SU-DHL-6 (cell line): ENCODE results near the gene FBRSL1.

Experiments used
- H2AFZ ChIP-seq: fragments of 200-600 bp; sonication (generic); 2 replicates; pipeline ENCODE4 v1.6.1; 2014; ENCODE audit warnings: low read depth, mild to moderate bottlenecking, moderate library complexity, mixed read lengths, antibody characterized with exemption, low read length; ENCODE audit not compliant: severe bottlenecking
- H3F3A ChIP-seq: fragments of 200-600 bp; shearing (Covaris generic); 2 replicates; pipeline ENCODE4 v1.6.0; 2016; ENCODE audit warnings: antibody characterized with exemption, mild to moderate bottlenecking; ENCODE audit not compliant: insufficient read depth
- H3K27ac ChIP-seq: fragments of 200-600 bp; sonication (generic); 2 replicates; pipeline ENCODE4 v1.5.1; 2016; ENCODE audit warnings: low read depth, mild to moderate bottlenecking, low read length, moderate library complexity, mixed read lengths
- H3K27me3 ChIP-seq: fragments of 200-600 bp; sonication (generic), shearing (Covaris generic); 2 replicates; pipeline ENCODE4 v1.6.0; 2014; ENCODE audit warnings: mild to moderate bottlenecking, low read length
- H3K36me3 ChIP-seq: fragments of 200-600 bp; sonication (generic); 2 replicates; pipeline ENCODE4 v1.6.1; 2014; ENCODE audit warnings: mild to moderate bottlenecking, low read length, mixed read lengths
- H3K4me2 ChIP-seq: fragments of 300-600, 200-600 bp; shearing (Covaris generic), sonication (generic); 2 replicates; pipeline ENCODE4 v1.6.0; 2014; ENCODE audit warnings: low read length, low read depth, mild to moderate bottlenecking; ENCODE audit not compliant: poor library complexity, severe bottlenecking
- H3K4me3 ChIP-seq: fragments of 200-600 bp; sonication (generic); 2 replicates; pipeline ENCODE4 v1.5.1; 2014; ENCODE audit warnings: antibody characterized with exemption, low read length, mild to moderate bottlenecking, mixed read lengths; ENCODE audit not compliant: insufficient read depth, poor library complexity, severe bottlenecking
- H3K79me2 ChIP-seq: fragments of 200-600 bp; sonication (generic); 2 replicates; pipeline ENCODE4 v1.6.1; 2014; ENCODE audit warnings: mild to moderate bottlenecking, low read length, moderate library complexity; ENCODE audit not compliant: insufficient read depth
- H3K9ac ChIP-seq: fragments of 200-600 bp; sonication (generic); 2 replicates; pipeline ENCODE4 v1.7.0; 2014; ENCODE audit warnings: mild to moderate bottlenecking, low read length
- H3K9me2 ChIP-seq: fragments of 200-600 bp; sonication (generic); replicated peaks from 2 replicates; pipeline ENCODE4 v1.6.1; 2014; ENCODE audit warnings: low read length; ENCODE audit not compliant: insufficient read depth
- H3K9me3 ChIP-seq: fragments of 200-600 bp; sonication (generic); 2 replicates; pipeline ENCODE4 v1.6.1; 2014; ENCODE audit warnings: low read length, mixed read lengths; ENCODE audit not compliant: insufficient read depth
- H4K20me1 ChIP-seq: fragments of 200-600 bp; sonication (generic); 2 replicates; pipeline ENCODE4 v1.6.1; 2014; ENCODE audit warnings: low read depth, mild to moderate bottlenecking, antibody characterized with exemption, low read length, moderate library complexity, mixed read lengths
- EZH2phosphoT487 ChIP-seq: fragments of 200-600 bp; sonication (generic), shearing (Covaris generic); conservative IDR thresholded peaks from 2 replicates; pipeline ENCODE4 v1.6.1; 2018; ENCODE audit warnings: mild to moderate bottlenecking, antibody characterized with exemption, low read length, moderate library complexity, mixed read lengths
- TF ChIP-seq, protein P1 (sequence below): fragments of 200-600 bp; sonication (generic); IDR thresholded peaks from one replicate; pipeline ENCODE4 v1.5.1; 2017; ENCODE audit warnings: antibody characterized with exemption, mild to moderate bottlenecking, low read length, moderate library complexity; ENCODE audit not compliant: insufficient read depth, poor library complexity, severe bottlenecking

FBRSL1 gene

DNA sequence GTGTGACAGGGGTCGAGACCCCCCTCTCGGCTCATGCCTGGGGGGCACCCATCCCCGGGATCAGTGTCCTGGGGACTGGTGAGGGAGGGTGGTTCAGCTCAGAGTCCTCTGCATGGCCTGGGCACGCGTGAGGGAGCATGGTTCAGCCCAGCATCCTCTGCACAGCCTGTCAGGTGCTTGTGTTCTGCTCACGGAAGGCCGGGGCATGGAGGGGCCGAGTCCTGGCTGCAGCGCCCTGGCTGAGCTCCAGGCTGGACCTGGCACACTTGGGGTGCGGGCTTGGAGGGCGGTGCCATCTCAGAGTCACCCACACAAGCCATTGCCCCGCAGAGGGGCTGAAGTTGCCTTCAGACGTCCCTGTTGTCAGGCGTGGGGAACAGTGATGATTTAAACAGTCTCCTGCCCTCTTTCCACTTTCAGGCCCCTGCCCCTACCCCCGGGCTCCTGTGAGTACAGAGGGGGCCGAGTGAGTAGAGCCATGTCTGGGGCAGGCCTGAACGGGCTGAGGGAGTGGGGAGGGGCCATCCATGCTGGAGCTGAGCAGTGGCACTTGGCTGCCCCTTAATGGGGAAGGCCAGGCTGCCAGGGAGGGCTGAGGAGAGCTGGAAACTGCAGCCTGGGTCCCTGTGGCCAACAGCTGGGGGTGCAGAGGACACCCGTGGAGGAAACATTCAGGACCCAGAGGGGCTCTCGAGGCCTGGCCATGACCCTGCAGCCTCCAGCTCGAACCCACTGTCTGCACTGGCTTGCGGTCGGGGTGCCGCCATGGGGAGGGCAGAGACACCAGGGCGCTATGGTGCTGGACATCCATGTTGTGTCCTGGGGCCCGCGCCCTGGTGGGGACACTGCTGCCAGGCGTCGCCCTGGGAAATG lies 22.5 kb downstream of the FBRSL1 start:
- no peaks in the 10 kb centered on the region for H3F3A ChIP-seq
- H3K27ac ChIP-seq: no peak overlapping the region
- no peaks in the 10 kb centered on the region for H3K9me2 ChIP-seq
- no peak overlapping the region for H2AFZ ChIP-seq
- H3K4me3 ChIP-seq: no peak overlapping the region
- no peaks in the 10 kb centered on the region for H3K27me3 ChIP-seq
- H3K36me3 ChIP-seq: no peaks in the 10 kb centered on the region
- no peaks in the 10 kb centered on the region for H3K79me2 ChIP-seq
- no peaks in the 10 kb centered on the region for H4K20me1 ChIP-seq
- H3K9ac ChIP-seq: no peak overlapping the region
- H3K4me2 ChIP-seq: no peak overlapping the region
- H3K9me3 ChIP-seq: no peaks in the 10 kb centered on the region
- no peak for TF ChIP-seq EZH2phosphoT487
- TF ChIP-seq, protein P1, sequence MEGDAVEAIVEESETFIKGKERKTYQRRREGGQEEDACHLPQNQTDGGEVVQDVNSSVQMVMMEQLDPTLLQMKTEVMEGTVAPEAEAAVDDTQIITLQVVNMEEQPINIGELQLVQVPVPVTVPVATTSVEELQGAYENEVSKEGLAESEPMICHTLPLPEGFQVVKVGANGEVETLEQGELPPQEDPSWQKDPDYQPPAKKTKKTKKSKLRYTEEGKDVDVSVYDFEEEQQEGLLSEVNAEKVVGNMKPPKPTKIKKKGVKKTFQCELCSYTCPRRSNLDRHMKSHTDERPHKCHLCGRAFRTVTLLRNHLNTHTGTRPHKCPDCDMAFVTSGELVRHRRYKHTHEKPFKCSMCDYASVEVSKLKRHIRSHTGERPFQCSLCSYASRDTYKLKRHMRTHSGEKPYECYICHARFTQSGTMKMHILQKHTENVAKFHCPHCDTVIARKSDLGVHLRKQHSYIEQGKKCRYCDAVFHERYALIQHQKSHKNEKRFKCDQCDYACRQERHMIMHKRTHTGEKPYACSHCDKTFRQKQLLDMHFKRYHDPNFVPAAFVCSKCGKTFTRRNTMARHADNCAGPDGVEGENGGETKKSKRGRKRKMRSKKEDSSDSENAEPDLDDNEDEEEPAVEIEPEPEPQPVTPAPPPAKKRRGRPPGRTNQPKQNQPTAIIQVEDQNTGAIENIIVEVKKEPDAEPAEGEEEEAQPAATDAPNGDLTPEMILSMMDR: no peak

DNA sequence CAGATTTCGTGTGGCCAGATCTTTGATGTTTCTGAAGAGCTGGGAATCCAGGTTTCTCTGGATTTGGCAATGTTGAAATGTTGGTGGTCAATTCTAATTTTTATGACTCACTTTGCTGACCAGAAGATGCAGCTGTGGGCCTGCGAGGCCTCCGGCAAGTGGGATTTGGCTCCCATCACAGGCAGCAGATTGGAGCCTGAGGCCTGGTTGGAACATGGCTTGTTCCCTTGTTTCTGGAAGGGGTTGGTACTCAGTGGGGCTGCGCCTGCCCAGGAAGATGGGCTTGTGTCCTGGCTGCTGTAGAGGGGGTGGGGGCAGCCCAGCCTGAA lies 23.1 kb downstream of the FBRSL1 start:
- H3K27ac ChIP-seq: no peak overlapping the region
- H3K4me2 ChIP-seq: no peak overlapping the region
- H3K36me3 ChIP-seq: no peaks in the 10 kb centered on the region
- no peak for TF ChIP-seq EZH2phosphoT487
- TF ChIP-seq, protein P1: no peak
- no peaks in the 10 kb centered on the region for H4K20me1 ChIP-seq
- H3K9me3 ChIP-seq: no peaks in the 10 kb centered on the region
- H3K4me3 ChIP-seq: no peak overlapping the region
- no peaks in the 10 kb centered on the region for H3K9me2 ChIP-seq
- no peaks in the 10 kb centered on the region for H3K79me2 ChIP-seq
- no peak overlapping the region for H2AFZ ChIP-seq
- no peaks in the 10 kb centered on the region for H3F3A ChIP-seq
- H3K27me3 ChIP-seq: no peaks in the 10 kb centered on the region
- no peak overlapping the region for H3K9ac ChIP-seq

DNA sequence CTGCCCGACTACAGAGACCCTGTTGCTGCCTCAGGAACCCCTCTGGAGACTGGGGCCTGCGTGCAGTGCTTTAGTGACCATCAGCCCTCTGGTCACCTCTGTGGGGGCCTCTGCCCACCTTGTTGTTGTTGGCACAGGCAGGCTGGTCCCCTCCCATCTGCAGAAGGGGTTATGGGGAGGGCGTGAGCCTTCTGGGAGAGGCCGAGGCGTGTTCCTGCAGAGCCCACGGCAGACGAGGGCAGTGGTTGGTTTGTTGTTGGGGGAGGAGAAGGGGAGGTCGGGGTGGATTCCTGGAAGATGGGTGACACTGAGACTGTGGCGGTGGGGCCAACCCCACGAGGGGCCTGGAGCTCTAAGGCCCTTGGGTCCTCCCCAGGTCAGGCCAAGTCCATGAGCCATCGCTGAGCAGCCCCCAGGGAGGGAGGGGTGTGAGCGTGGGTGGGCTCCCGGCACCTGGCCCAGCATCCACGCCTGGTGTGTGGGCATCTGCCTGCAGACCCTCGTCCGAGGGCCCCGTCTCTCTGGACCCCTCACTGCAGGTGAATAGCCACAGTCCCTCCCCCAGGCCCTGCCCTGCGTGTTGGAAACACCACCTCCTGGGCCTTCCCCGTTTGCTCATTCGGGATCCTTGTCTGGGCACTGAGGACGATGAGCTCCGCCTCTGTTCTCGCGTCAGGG lies 23.6 kb downstream of the FBRSL1 start:
- Histone ChIP-seq H2AFZ (no peak overlapping the region), H3K4me2 (no peak overlapping the region), H3K36me3 (no peaks in the 10 kb centered on the region), H3F3A (no peaks in the 10 kb centered on the region), H3K79me2 (no peaks in the 10 kb centered on the region), H3K4me3 (no peak overlapping the region), H3K9ac (no peak overlapping the region), H3K9me3 (no peaks in the 10 kb centered on the region), H3K9me2 (no peaks in the 10 kb centered on the region), H4K20me1 (no peaks in the 10 kb centered on the region), H3K27me3 (no peaks in the 10 kb centered on the region), H3K27ac (no peak overlapping the region)
- TF ChIP-seq EZH2phosphoT487: no peak
